BJ (cell line): Measurements from ENCODE around the gene LYPD6B. TPM values are rescaled to one million over a fixed set of nuclear protein-coding genes. Genes with fewer than 3 reads are reported as not detected.

Experiments used
- CTCF ChIA-PET: fragments of 350-600 bp; formaldehyde crosslinking; extraction: SDS; loops from one replicate; lab custom pipeline; 2021; ENCODE audit warnings: antibody characterized with exemption, inconsistent platforms; lab: Yijun Ruan, JAX
- POLR2A ChIA-PET: fragments of 300-600 bp; sonication (Branson Sonifier 250); formaldehyde crosslinking; extraction: SDS; loops from one replicate; lab custom pipeline; 2021; ENCODE audit warnings: antibody characterized with exemption; lab: Charles Lee
- DNase-seq: peaks from one replicate; pipeline ENCODE4 v3.0.0-alpha.2; 2011; ENCODE audit warnings: low read depth
- H3K27me3 ChIP-seq: 2 replicates; pipeline ENCODE4 v1.6.0; 2011; ENCODE audit warnings: low read length; ENCODE audit not compliant: control insufficient read depth, insufficient read depth
- H3K36me3 ChIP-seq: 2 replicates; pipeline ENCODE4 v1.5.1; 2011; ENCODE audit warnings: low read length; ENCODE audit not compliant: control insufficient read depth, insufficient read depth
- H3K4me3 ChIP-seq: 2 replicates; pipeline ENCODE4 v1.5.1; 2011; ENCODE audit warnings: low read depth, mild to moderate bottlenecking, control low read depth, low read length
- CTCF ChIP-seq: IDR thresholded peaks from 2 replicates; pipeline ENCODE4 v1.5.1; 2011; ENCODE audit warnings: low read depth, mild to moderate bottlenecking, control low read depth, inconsistent platforms, low read length, moderate library complexity; ENCODE audit not compliant: insufficient read depth
- polyA plus RNA-seq: library from polyadenylated mRNA; depleted of rRNA; stranded (reverse); fragments of >200 nt; gene quantifications from 2 replicates; pipeline ENCODE4 v1.2.3, GENCODE V29; 2011

Gene LYPD6B
- polyA plus RNA-seq, 1 experiment = 19.1 TPM

GRCh38 chr2:149170911-149171310, 132.4 kb downstream of the LYPD6B start:
- DNase-seq = no peak
- no peak overlapping the region for H3K4me3 ChIP-seq
- H3K27me3 ChIP-seq = no peaks in the 10 kb centered on the region
- POLR2A ChIA-PET = no interaction called here
- no peaks in the 10 kb centered on the region for H3K36me3 ChIP-seq
- no peak for TF ChIP-seq CTCF
- CTCF ChIA-PET = no interaction called here

- CTCF ChIA-PET = no interaction called here
- POLR2A ChIA-PET = no interaction called here
- no peak for DNase-seq
- no peak overlapping the region for H3K4me3 ChIP-seq
- H3K36me3 ChIP-seq = no peaks in the 10 kb centered on the region
- no peak for TF ChIP-seq CTCF
- no peaks in the 10 kb centered on the region for H3K27me3 ChIP-seq
Observed at GRCh38 chr2:149173220-149173619, 134.7 kb downstream of the LYPD6B start.

- TF ChIP-seq CTCF = no peak
- Histone ChIP-seq H3K27me3 (no peaks in the 10 kb centered on the region), H3K36me3 (no peaks in the 10 kb centered on the region), H3K4me3 (no peak overlapping the region)
- POLR2A ChIA-PET = no interaction called here
- no peak for DNase-seq
- CTCF ChIA-PET = no interaction called here
Observed at GRCh38 chr2:149175956-149176355, 137.5 kb downstream of the LYPD6B start.

- no peak for TF ChIP-seq CTCF
- Histone ChIP-seq H3K4me3 (no peak overlapping the region), H3K27me3 (no peaks in the 10 kb centered on the region), H3K36me3 (no peaks in the 10 kb centered on the region)
- ChIA-PET CTCF (interaction anchor here (0.8 to 1.4 kb wide), 3 partner anchors 16 to 162 kb away, joined by 3 to 4 read pairs (median 3); no protein-coding TSS in a partner anchor), POLR2A (no interaction called here)
- no peak for DNase-seq
Observed at GRCh38 chr2:149178612-149179011, 140.1 kb downstream of the LYPD6B start.

GRCh38 chr2:149180226-149180875, 141.9 kb downstream of the LYPD6B start:
- H3K4me3 ChIP-seq = no peak overlapping the region
- H3K36me3 ChIP-seq = no peaks in the 10 kb centered on the region
- peak; percentile 14 for DNase-seq
- CTCF ChIA-PET = interaction anchor here (0.6 kb wide), 1 partner anchor 515 kb away, joined by 3 read pairs; no protein-coding TSS in a partner anchor
- POLR2A ChIA-PET = no interaction called here
- TF ChIP-seq CTCF = no peak
- no peaks in the 10 kb centered on the region for H3K27me3 ChIP-seq
